Pons (tissue), 1 donor: ENCODE measurements around the gene ZNF74.
"Not testable (repeated sequence)": the region's sequence is repeated elsewhere in the genome, so short reads cannot be mapped to it uniquely, and the experiment has no call there.

Experiments used
- DNase-seq: peaks from one replicate; pipeline ENCODE4 v3.0.0-alpha.2; 2016; ENCODE audit warnings: low spot score

ZNF74 gene

DNA sequence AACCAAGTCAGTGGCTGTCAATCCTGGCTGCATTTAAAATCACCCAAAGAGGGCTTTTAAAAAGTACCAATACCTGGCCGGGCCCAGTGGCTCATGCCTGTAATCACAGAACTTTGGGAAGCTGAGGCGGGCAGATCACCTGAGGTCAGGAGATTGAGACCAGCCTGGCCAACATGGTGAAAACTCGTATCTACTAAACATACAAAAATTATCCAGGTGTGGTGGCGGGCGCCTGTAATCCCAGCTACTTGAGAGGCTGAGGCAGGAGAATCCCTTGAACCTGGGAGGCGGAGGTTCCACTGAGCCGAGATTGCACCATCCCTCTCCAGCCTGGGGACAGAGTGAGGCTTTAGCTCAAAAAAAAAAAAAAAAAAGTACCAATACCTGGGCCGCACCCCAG lies 17.7 kb upstream of the ZNF74 start:
- DNase-seq: not testable (repeated sequence)

DNA sequence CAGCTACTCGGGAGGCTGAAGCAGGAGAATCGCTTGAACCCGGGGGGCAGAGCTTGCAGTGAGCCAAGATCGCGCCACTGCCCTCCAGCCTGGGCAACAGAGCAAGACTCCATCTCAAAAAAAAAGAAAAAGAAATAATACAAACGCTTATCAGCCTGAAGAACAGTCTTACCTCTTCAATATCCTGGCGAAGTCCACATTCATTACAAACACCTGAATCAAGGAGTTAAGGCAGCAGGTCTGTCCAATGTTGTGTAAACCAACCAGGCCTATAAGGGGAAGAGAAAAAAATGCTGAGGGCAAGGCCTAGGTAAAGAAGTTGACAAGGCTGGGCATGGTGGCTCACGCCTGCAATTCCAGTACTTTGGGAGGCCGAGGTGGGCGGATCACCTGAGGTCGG lies 17.0 kb upstream of the ZNF74 start:
- not testable (repeated sequence) for DNase-seq

DNA sequence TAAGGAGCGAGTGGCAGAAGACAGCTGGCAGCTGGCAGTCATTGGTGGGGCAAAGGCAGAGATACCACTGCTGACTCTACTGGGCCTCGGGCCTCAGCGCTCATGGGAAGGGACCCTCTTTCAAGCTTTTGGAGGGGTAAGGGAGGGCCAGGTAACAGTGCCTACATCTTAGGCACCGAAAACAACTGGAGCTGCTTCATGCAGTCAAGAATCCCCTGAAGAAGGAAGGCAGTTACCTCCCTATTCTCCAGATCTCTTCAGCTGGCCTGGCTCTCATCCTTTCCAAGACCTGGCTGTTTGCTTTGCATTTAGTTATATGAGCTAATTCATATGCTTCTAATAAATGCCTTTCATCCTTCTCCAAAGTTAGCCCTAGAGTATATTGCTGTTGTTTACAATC lies 15.8 kb upstream of the ZNF74 start:
- no peak for DNase-seq

DNA sequence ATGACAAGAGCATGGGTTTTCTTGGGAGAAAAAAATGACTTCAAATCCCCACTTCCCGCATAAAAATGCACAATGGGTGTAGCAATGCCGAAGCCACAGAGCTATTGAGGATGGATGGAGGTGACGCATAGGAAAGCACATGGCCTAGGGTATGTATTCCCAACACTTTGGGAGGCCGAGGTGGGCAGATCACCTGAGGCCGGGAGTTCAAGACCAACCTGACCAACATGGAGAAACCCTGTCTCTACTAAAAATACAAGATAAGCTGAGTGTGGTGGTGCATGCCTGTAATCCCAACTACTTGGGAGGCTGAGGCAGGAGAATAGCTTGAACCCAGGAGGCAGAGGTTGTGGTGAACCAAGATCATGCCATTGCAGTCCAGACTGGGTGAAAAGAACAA lies 15.3 kb upstream of the ZNF74 start:
- DNase-seq: not testable (repeated sequence)

DNA sequence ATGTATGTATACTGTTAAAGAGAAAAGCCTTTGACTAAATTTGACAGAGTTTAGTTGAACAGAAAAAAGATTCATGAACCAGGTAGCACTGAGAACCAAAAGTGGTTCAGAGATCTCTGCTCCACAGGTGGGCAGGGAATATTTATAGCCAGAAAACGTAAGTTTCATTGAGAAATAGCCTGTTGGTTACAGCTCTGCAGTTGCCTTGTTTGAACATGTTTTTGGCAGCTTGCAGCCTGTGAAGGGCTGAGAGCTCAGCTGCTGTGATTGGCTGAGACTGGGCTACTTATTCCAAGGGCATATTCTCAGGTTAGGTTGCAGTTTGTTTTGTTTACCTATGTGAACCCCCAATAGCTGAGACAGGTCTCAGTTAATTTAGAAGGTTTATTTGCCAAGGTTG lies 13.5 kb upstream of the ZNF74 start:
- no peak for DNase-seq

DNA sequence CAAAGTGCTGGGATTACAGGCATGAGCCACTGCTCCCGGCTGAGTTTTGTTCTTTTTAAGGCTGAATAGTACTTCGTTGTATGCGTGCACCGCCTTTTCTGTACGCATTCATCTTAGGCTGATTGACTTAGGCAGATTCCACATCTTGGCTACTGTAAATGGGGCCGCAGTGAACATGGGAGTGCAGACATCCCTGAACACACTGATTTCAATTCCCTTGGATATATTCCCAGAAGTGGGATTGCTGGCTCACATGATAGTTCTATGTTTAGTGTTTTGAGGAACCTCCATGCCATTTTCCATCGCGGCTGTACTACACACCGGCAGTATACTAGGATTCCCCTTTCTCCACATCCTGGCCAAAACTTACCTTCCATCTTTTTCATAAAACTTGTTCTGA lies 10.4 kb upstream of the ZNF74 start:
- no peak for DNase-seq

DNA sequence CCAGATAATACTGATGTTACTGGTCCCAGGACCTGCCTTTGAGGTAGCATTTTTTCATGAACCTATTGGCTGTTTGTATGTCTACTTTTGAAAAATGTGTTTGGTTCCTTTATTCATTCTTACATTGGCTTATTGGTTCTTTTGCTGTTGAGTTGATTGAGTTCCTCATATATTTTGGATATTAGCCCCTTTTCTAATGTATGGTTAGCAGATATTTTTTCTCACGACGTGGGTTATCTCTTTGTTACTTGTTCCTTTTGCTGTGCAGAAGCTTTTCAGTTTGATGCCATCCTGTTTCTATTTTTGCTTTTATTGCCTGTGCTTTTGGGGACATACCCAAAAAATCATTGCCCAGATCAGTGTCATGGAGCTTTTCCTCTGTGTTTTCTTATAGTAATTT lies 9.8 kb upstream of the ZNF74 start:
- DNase-seq: no peak

DNA sequence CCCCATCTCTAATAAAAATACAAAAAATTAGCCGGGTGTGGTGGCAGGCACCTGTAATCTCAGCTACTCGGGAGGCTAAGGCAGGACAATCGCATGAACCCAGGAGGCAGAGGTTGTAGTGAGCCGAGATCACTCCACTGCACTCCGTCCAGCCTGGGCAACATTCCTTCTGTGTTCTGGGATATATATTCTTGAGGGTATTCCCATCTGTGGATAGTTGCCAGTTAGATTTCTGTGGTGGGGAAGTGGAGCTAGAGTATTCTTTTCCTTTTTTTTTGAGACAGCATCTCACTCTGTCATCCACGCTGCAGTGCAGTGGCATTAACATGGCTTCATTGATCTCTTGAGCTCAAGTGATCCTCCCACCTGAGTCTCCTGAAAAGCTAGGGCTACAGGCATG lies 9.1 kb upstream of the ZNF74 start:
- DNase-seq: no peak

DNA sequence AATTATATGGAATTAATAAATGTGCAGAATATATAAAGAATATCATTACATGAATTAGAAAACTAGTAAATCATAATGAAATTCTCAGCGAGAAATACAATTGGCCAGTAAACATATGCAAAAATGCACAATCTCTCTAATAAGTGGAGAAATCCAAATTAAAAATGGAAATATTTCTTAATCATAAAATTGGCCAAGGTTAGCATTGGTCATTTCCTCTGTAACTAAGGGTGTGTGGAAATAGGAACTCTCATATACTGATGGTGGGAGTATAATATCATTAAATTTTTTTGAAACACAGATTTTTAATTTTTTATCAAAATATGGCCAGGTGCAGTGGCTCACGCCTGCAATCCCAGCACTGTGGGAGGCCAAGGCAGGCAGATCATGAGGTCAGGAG lies 7.6 kb upstream of the ZNF74 start:
- no peak for DNase-seq

DNA sequence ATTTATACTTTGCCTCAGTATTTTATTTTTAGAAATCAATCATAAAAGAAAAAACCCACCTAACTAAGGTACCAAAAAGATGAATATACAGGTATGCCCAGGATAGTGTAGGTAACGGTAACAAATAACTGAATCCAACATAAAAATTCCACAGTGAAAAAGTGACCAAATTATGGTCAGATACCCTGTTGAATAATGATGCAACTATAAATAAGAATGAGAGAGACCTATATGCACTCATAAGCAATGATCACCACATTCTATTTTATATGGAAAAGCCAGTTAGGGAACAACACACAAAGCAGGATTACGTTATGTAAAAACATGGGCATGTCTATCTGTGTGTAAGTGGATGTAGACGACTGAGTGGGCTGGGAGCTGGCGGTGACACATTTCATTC lies 7.0 kb upstream of the ZNF74 start:
- no peak for DNase-seq

DNA sequence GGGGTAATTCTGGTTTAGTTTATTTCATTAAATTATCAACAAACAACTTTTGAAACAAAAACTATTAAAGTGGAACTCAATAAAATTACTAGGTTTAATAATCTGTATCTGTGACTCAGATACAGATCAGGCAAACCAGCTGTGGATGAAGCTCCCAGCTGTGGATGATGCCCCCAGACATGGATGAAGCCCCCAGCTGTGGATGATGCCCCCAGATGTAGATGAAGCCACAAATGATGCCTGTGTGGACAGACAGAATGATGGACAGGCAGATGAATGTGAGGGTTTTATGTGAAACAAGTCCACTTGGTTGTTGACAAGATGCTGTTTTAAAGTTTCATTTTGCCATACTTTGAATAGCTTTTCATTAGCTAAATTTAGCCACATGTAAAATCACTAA lies 5.8 kb upstream of the ZNF74 start:
- DNase-seq: no peak

DNA sequence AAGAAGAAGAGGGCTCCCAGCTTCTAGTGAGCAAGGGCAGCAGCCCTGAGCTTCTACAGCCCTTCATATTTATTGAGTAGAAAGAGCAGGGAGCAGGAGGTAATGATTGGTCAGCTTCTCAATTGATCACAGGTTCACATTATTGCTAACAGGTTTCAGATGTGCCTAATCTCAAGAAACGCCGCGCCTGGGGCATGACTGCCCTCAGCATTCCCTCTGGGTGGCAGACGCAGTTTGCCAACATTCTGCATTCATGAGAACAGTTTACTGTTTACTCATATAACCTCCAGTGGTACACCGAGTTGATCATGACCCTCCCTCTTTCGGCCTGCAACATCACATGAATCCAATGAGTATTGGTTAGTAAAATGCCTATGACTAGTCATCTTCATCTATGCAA lies 4.7 kb upstream of the ZNF74 start:
- DNase-seq: no peak

DNA sequence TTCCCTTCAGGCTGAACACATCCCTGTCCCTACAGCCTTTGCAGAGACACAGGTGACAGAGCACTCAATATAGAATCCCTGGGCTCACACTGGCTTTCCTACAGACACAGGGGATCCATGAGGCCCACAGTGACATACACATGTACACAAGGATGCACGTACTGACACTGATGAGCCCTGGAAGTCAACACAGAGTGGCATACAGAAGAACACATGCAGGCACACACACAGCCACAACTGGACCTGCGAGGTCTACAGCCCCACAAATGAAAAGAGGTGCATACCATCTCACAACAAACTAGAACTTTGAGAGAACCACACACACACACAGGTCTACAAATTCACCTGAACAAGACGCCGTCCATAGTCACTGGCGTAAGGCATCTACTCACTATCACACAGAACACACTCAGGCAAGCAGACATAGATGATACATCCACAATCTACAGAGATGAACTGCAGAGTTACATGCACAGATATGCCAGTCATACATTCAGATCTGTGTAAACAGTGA lies 3.5 kb upstream of the ZNF74 start:
- DNase-seq: no peak

DNA sequence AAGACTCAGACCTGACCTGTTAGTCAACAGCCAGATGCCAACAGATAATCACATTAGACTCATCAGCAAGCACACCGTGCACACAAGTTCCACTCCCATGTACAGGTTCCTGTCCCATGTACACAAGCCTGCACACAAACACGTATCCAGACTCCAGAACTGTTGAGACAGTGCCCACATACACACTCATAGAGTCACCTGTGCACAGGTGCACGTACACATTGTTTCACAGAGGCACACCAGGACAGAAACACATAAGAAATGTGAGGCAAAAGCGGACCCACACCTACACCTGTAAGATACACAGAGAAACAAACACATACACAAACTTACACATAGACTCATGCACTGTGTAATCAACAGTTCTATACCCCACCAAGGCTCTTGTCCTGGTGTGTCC lies 2.7 kb upstream of the ZNF74 start:
- no peak for DNase-seq

DNA sequence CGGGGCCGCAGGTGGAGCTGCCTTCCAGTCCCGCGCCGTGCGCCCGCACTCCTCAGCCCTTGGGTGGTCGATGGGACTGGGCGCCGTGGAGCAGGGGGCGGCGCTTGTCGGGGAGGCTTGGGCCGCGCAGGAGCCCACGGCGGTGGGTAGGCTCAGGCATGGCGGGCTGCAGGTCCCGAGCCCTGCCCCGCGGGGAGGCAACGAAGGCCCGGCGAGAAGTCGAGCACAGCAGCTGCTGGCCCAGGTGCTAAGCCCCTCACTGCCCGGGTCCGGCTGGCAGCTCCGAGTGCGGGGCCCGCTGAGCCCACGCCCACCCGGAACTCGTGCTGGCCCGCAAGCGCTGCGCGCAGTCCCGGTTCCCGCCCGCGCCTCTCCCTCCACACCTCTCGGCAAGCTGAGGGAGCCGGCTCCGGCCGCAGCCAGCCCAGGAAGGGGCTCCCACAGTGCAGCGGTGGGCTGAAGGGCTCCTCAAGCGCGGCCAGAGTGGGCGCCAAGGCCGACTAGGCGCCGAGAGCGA lies 1.5 kb upstream of the ZNF74 start:
- not testable (repeated sequence) for DNase-seq

DNA sequence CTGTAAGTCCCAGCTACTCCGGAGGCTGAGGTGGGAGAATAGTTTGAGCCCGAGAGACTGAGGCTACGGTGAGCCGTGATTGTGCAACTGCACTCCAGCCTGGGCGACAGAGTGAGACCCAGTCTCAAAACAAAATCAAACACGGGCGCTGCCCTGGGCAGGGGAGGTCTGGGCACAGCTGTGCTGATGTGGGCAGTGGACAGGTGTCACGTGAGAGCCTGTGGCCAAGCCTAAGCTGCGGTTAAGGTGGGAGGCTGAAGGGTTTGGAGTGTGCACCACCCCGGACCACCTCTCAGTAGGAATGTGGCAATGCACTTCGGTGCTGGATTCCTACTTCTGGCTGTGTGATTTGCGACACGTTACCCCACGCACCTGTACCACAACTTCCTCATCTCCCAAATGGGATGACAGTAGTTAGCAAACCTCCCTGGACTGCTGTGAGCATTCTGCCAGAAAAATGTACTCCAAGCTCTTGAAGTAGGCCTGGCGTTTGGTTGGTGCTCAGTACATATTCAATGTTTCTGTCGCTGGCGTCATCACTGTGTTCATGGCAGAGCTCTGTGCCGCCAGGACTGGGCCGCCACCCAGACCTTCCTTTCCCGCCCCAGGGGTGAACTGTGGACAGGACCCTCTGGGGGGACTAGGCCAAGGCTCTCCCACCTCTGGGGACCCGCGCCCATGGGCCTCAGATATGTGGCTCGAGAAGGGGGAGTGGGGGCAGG lies 807 bp upstream of the ZNF74 start:
- no peak for DNase-seq

DNA sequence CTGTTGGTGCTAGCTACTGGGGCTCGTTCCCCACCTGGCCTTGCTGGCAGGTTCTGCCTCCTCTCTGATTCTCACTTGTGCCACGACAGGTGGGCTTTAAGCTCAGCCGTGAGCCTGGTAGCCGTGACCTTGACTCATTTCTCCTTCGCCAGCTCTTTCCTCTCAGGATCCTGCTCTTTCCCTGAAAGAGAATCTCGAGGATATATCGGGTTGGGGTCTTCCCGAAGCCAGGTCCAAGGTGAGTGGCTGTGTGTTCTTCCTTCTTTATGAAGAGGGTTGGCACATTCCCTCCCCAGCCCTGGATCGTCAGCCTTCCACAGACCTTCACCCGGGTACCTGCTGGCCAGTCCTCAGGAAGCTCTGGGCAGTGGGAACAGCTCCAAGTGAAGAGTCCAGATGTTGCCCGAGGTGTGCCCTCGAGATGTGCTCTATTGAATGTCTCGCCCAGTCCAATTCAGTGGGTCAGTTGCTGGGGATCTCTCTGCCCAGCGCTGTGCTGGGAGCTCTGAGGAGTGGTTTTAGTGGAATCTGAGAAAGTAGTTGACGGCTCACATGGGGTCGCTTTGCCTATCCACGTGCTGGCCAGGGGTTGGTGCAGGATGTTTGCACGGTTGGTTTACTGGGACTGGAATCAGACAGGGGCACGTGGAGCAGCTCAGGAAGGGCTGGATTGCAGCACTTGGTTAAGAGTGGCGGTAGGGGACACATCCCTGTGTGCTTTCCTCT lies 1.4 kb downstream of the ZNF74 start:
- no peak for DNase-seq

DNA sequence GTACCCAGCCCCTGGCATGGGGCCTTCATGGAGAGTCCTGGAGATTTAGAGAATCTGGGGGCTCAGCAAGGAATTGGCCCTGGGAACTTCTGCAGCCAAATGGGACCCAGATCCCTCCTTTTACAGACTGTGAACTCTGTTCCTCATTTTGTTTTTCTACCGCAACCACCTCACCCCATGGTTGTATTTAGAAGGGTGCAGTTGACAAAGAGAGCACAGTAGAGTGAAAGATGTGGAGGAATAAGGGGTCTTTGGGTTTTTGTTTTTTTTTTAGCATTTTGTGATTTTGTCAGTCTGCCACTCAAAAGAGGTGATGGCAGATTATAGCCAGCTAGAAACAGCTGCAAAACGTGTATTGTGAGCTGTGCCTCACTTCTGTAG lies 1.9 kb downstream of the ZNF74 start:
- no peak for DNase-seq

DNA sequence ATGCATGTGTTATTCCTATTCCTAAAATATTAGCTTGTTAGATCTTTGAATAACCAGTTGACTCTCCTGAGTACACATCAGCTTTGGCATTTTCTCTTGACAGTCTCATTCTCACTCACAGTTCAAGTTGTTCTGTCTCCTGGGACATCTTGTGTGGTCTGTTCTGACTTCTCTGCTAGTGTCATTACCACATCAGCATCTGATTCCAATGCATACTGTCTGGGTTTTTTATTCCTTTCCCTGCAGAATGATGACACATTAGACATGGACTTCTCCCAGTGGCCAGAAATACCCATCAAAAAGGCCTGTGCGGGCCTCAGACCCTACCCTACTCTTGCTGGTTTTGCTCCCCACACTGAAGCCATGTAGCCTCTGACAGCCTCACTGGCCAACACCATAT lies 2.7 kb downstream of the ZNF74 start:
- no peak for DNase-seq

DNA sequence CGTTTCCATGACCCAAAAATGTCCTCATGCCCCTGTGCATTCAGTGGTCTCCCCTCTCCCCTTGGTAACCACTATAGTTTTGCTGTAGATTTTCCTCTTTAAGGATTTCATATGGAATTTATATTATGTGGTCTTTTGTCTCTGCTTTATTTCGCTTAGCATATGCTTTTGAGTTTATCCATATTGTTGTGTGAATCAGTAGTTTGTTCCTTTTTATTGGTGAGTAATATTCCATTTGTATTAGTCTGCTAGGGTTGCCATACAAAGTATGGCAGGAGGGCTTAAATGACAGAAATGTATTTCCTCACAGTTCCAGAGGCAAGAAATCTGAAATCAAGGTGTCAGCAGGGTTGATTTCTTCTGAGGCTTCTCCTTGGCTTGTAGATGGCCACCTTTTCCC lies 3.5 kb downstream of the ZNF74 start:
- no peak for DNase-seq

DNA sequence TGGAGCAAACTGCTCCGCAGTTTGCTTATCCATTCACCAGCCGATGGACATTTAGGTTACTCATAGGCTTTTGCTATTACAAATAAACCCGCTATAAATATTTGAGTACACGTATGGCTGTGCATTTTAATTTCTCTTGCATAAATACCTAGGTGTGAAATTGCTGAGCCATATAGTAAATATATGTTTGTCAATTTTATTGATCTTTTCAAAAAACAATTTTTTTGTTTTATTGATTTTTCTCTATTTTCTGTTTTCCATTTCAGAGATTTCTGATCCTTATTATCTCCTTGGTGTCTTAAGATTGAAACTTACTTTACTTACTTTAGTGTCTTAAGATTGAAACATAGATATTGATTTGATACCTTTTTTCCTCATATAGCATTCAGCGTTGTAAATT lies 4.5 kb downstream of the ZNF74 start:
- DNase-seq: no peak

DNA sequence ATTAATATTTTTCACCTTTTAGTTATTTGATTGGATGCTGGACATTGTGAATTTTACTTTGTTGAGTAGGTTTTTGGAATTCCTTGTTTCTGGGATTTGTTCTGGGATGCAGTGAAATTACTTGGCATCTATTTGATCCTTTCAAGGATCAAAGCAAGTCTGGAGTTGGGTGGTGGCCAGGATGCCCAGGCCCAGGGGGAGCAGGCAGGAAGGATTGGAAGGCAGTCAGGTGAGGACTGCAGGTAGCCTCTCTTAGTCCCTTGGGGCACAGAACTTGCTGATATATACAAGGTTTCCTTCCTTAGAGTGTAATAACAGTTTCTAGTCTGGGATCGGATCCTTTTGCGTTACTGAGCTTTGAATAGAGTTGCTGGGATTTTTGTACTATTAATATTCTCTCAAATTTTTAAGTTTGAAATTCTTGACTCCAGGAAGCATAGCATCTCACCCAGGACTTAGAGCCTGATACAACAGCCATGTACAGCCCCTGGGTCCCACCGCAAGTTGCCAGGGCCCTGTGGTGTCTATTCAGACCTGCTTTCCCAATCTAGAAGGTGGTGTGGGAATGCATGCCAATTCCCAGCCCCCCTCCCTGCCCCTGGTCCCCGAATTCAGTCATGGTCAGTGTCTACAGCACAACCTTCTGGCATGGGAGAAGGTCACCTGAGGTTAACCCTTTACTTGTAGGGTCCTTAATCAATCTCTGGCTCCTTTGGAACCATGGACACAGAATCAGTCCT lies 6.1 kb downstream of the ZNF74 start:
- no peak for DNase-seq
